ENCODE measurements around the gene AKAP6. TPM values are rescaled to one million over a fixed set of nuclear protein-coding genes. Genes with fewer than 3 reads are reported as not detected.

Gene AKAP6
- total and polyA plus RNA-seq, 12 donors = 0.71 to 24.7 (median 8.1) TPM

DNA sequence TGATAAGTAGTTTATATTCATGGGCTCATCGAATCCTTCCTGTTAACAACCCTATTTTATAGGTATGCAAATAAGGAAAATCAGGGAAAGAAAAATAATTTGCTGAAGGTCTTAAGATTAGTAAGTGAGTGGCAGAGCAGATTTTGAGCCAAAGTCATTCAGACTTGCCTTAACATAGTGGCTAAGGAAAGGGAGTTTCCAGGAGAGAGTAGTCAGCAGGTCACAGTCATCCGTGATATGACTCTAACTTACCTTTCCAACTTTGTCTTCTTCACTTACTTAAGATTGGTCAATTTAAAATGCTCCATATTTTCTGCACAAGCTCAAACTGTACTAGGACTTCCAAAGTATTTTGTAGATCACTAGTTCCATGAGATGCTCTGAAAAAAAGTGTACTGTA lies 46.6 kb downstream of the AKAP6 start:
- H3K4me3 ChIP-seq = no peak overlapping the region

DNA sequence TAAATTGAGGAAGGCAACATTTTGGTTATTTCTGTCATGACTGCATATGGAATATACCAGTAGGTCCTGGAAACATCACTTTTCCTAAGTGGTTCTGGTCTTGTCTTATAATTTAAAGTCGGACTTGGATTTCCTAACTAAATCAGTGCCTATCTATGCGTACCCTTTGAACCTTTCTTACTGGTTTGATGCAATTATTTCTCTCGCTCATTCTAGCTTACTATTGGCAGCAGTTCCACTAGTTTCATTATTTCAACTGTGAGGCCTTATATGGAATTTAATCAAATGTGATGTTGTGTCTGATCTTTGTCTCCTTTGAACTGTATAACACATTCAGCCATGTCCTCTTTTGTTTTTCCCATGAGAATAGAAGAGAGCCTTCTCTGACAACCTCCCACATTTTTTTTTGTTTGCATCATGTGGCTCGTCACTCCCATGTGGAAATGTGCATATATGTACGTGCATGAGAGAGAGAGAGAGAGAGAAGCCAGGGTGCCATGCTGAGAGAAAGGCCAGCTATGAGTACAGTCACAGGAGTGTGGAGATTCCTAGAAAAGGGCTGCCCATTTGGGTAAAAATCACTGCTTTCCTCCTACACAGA lies 48.0 kb downstream of the AKAP6 start:
- no peak for TF ChIP-seq POLR2A (IDR thresholded peaks at IDR 0.05)
- TF ChIP-seq, protein P1, sequence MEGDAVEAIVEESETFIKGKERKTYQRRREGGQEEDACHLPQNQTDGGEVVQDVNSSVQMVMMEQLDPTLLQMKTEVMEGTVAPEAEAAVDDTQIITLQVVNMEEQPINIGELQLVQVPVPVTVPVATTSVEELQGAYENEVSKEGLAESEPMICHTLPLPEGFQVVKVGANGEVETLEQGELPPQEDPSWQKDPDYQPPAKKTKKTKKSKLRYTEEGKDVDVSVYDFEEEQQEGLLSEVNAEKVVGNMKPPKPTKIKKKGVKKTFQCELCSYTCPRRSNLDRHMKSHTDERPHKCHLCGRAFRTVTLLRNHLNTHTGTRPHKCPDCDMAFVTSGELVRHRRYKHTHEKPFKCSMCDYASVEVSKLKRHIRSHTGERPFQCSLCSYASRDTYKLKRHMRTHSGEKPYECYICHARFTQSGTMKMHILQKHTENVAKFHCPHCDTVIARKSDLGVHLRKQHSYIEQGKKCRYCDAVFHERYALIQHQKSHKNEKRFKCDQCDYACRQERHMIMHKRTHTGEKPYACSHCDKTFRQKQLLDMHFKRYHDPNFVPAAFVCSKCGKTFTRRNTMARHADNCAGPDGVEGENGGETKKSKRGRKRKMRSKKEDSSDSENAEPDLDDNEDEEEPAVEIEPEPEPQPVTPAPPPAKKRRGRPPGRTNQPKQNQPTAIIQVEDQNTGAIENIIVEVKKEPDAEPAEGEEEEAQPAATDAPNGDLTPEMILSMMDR (IDR thresholded peaks at IDR 0.05) = no peak
- Histone ChIP-seq H3K4me3 (no peak overlapping the region), H3K27me3 (no peaks in the 10 kb centered on the region), H3K4me1 (replicated peaks in 1 of 2) (peaks cover 0 to 4% of the 10 kb centered on the region in 2 donors), H3K9me3 (replicated peaks in 1 of 3) (no peaks in the 10 kb centered on the region), H3K27ac (no peak overlapping the region), H3K36me3 (replicated peaks in 1 of 2) (no peaks in the 10 kb centered on the region)
- WGBS, 4 donors = 90 to 96% (median 93%) methylated on average over 5 of the region's 5 CpGs
- DNase-seq = no peak
- intact Hi-C loops (cut with DNase I) = no loop called here

More for the DNA sequence above, 46.6 kb downstream of the AKAP6 start:
- Histone ChIP-seq H3K4me1 (replicated peaks in 1 of 2) (peaks cover 0 to 4% of the 10 kb centered on the region in 2 donors), H3K9me3 (replicated peaks in 1 of 3) (no peaks in the 10 kb centered on the region), H3K27ac (no peak overlapping the region), H3K36me3 (replicated peaks in 1 of 2) (no peaks in the 10 kb centered on the region), H3K27me3 (no peaks in the 10 kb centered on the region)
- WGBS, 4 donors = 90 to 93% (median 93%) methylated on average over 2 of the region's 2 CpGs
- TF ChIP-seq, protein P1 (IDR thresholded peaks at IDR 0.05) = no peak
- TF ChIP-seq POLR2A (IDR thresholded peaks at IDR 0.05) = no peak
- intact Hi-C loops (cut with DNase I) = no loop called here
- DNase-seq = no peak

DNA sequence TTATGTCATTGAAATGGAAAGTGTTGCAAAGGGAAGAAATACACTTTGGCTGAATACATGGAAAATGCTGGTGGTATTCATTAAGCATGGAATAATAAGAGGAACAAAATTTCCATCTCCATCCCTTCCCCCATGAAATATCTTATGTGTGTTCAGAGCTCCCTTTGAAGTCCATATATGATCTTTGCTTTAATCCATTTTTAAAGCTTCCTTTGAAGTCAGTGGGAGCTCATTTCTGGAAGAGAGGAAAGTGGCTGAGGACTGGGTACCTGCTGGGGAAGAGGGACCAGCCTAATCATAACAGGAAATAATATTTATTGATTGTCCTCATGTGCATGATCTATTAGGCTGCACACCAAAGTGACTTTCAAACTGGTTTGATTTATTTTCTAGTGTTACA lies 49.2 kb downstream of the AKAP6 start:
- intact Hi-C loops (cut with DNase I) = no loop called here
- Histone ChIP-seq H3K27ac (no peak overlapping the region), H3K36me3 (replicated peaks in 1 of 2) (no peaks in the 10 kb centered on the region), H3K27me3 (no peaks in the 10 kb centered on the region), H3K4me3 (no peak overlapping the region), H3K9me3 (replicated peaks in 1 of 3) (no peaks in the 10 kb centered on the region), H3K4me1 (replicated peaks in 1 of 2) (peaks cover 0 to 4% of the 10 kb centered on the region in 2 donors)
- TF ChIP-seq, protein P1 (IDR thresholded peaks at IDR 0.05) = no peak
- TF ChIP-seq POLR2A (IDR thresholded peaks at IDR 0.05) = no peak
- no peak for DNase-seq

DNA sequence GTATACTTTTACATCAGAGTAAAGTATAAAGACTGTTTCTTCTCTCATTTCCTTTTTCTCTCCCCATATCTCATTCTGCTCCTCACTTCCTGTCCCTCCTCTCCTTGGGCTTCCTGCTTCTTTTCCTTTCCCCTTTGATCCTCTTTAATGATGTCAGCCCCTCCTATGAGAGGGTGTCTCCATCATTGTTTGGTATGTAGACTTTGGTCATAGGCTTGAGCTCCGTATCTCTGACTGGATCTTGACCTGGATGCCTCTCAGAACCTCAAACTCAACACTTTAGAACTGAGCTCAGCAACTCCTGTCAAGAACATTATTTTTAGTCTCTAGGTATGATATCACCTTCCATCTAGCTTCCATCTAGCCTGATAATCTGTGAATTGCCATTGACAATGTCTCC lies 50.3 kb downstream of the AKAP6 start:
- H3K27ac ChIP-seq = no peak overlapping the region
- intact Hi-C loops (cut with DNase I) = no loop called here
- H3K27me3 ChIP-seq = no peaks in the 10 kb centered on the region
- no peaks in the 10 kb centered on the region for H3K4me1 ChIP-seq (replicated peaks in 1 of 2)
- DNase-seq = no peak
- H3K36me3 ChIP-seq (replicated peaks in 1 of 2) = no peaks in the 10 kb centered on the region
- WGBS, 4 donors = 88 to 100% (median 93%) methylated on average over 1 of the region's 1 CpG
- no peaks in the 10 kb centered on the region for H3K9me3 ChIP-seq (replicated peaks in 1 of 3)
- TF ChIP-seq POLR2A (IDR thresholded peaks at IDR 0.05) = no peak
- TF ChIP-seq, protein P1 (IDR thresholded peaks at IDR 0.05) = no peak
- no peak overlapping the region for H3K4me3 ChIP-seq

All from adrenal gland (tissue), 12 donors.